DOHH2 (cell line): ENCODE results near the gene TCEA2.
A peak's percentile ranks its signal among the peaks of the same experiment; 100 is the strongest.

Experiments
- H3F3A ChIP-seq: fragments of 200-600 bp; sonication (generic), shearing (Covaris generic); 2 replicates; pipeline ENCODE4 v1.6.0; 2016; ENCODE audit warnings: antibody characterized with exemption, mild to moderate bottlenecking; ENCODE audit not compliant: control insufficient read depth, insufficient read depth
- H3K27ac ChIP-seq: fragments of 200-600 bp; sonication (generic); 2 replicates; pipeline ENCODE4 v1.5.1; 2014; ENCODE audit warnings: low read depth, mild to moderate bottlenecking, low read length, moderate library complexity
- H3K27me3 ChIP-seq: fragments of 200-600 bp; sonication (generic); 2 replicates; pipeline ENCODE4 v1.6.1; 2014; ENCODE audit warnings: mild to moderate bottlenecking, low read length, mixed read lengths; ENCODE audit not compliant: control insufficient read depth
- H3K36me3 ChIP-seq: fragments of 200-600 bp; sonication (generic); 2 replicates; pipeline ENCODE4 v1.6.1; 2014; ENCODE audit warnings: mild to moderate bottlenecking, low read length, moderate library complexity, mixed read lengths; ENCODE audit not compliant: control insufficient read depth
- H3K4me1 ChIP-seq: fragments of 200-600 bp; sonication (generic); 2 replicates; pipeline ENCODE4 v1.6.1; 2014; ENCODE audit warnings: mild to moderate bottlenecking, low read length, mixed read lengths; ENCODE audit not compliant: control insufficient read depth
- H3K4me2 ChIP-seq: fragments of 200-600 bp; sonication (generic); 2 replicates; pipeline ENCODE4 v1.6.0; 2014; ENCODE audit warnings: mild to moderate bottlenecking, low read length, moderate library complexity
- H3K4me3 ChIP-seq: fragments of 200-600 bp; sonication (generic); 2 replicates; pipeline ENCODE4 v1.5.1; 2014; ENCODE audit warnings: mild to moderate bottlenecking, low read length, mixed read lengths
- H3K79me2 ChIP-seq: fragments of 200-600 bp; sonication (generic); 2 replicates; pipeline ENCODE4 v1.6.1; 2014; ENCODE audit warnings: mild to moderate bottlenecking, low read length, mixed read lengths; ENCODE audit not compliant: control insufficient read depth
- H3K9me2 ChIP-seq: fragments of 200-600 bp; sonication (generic); replicated peaks from 2 replicates; pipeline ENCODE4 v1.6.1; 2014; ENCODE audit warnings: mild to moderate bottlenecking, low read length, mixed read lengths; ENCODE audit not compliant: control insufficient read depth
- H3K9me3 ChIP-seq: fragments of 200-600 bp; sonication (generic); 2 replicates; pipeline ENCODE4 v1.6.1; 2014; ENCODE audit warnings: antibody characterized with exemption, low read length, mixed read lengths; ENCODE audit not compliant: control insufficient read depth, insufficient read depth
- H4K20me1 ChIP-seq: fragments of 200-600 bp; sonication (generic); 2 replicates; pipeline ENCODE4 v1.6.0; 2014; ENCODE audit warnings: low read depth, mild to moderate bottlenecking, antibody characterized with exemption, low read length, moderate library complexity; ENCODE audit not compliant: control insufficient read depth, insufficient read depth
- CTCF ChIP-seq: fragments of 200-600 bp; sonication (generic); IDR thresholded peaks from one replicate; pipeline ENCODE4 v1.5.1; 2014; ENCODE audit warnings: antibody characterized with exemption, mild to moderate bottlenecking, low read depth, low read length; ENCODE audit not compliant: poor library complexity, severe bottlenecking
- EZH2phosphoT487 ChIP-seq: fragments of 200-600 bp; sonication (generic); IDR thresholded peaks from 2 replicates; pipeline ENCODE4 v1.6.1; 2017; ENCODE audit warnings: borderline replicate concordance, mild to moderate bottlenecking, antibody characterized with exemption, low read length, moderate library complexity, mixed read lengths

Gene TCEA2

GRCh38 chr20:64069209-64069613 lies 6.2 kb downstream of the TCEA2 start:
- TF ChIP-seq EZH2phosphoT487, result no peak
- TF ChIP-seq CTCF, result no peak
- H3F3A ChIP-seq, result 0 out of 2 replicates have a peak, but pooled peaks cover 2% of the 10 kb centered on the region
- H3K27ac ChIP-seq, result no peak overlapping the region
- no peaks in the 10 kb centered on the region for H3K9me2 ChIP-seq
- no peaks in the 10 kb centered on the region for H4K20me1 ChIP-seq
- H3K4me2 ChIP-seq, result no peak overlapping the region
- H3K9me3 ChIP-seq, result no peaks in the 10 kb centered on the region
- no peaks in the 10 kb centered on the region for H3K27me3 ChIP-seq
- peaks cover 3% of the 10 kb centered on the region for H3K79me2 ChIP-seq
- H3K4me1 ChIP-seq, result peaks cover 66% of the 10 kb centered on the region
- H3K36me3 ChIP-seq, result peaks cover 27% of the 10 kb centered on the region
- no peak overlapping the region for H3K4me3 ChIP-seq

- Histone ChIP-seq H4K20me1 (no peaks in the 10 kb centered on the region), H3K79me2 (no peaks in the 10 kb centered on the region), H3K27ac (no peak overlapping the region), H3K4me1 (peaks cover 61% of the 10 kb centered on the region), H3K4me2 (no peak overlapping the region), H3K27me3 (no peaks in the 10 kb centered on the region), H3F3A (0 out of 2 replicates have a peak, but pooled peaks cover 2% of the 10 kb centered on the region), H3K9me2 (no peaks in the 10 kb centered on the region), H3K36me3 (peaks cover 31% of the 10 kb centered on the region), H3K4me3 (no peak overlapping the region), H3K9me3 (no peaks in the 10 kb centered on the region)
- TF ChIP-seq CTCF, result peak; percentile 91
- no peak for TF ChIP-seq EZH2phosphoT487
Observed at GRCh38 chr20:64069614-64070243, 6.7 kb downstream of the TCEA2 start.

GRCh38 chr20:64070244-64070993 lies 7.4 kb downstream of the TCEA2 start:
- H4K20me1 ChIP-seq, result no peaks in the 10 kb centered on the region
- H3F3A ChIP-seq, result 0 out of 2 replicates have a peak, but pooled peaks cover 2% of the 10 kb centered on the region
- H3K4me2 ChIP-seq, result peak overlapping the region; percentile 50; the same call in 1 of the 2 replicates
- H3K27me3 ChIP-seq, result no peaks in the 10 kb centered on the region
- TF ChIP-seq EZH2phosphoT487, result no peak
- H3K4me1 ChIP-seq, result peaks cover 54% of the 10 kb centered on the region
- H3K9me2 ChIP-seq, result no peaks in the 10 kb centered on the region
- H3K79me2 ChIP-seq, result no peaks in the 10 kb centered on the region
- H3K27ac ChIP-seq, result peak overlapping the region; percentile 70; the same call in 1 of the 2 replicates
- H3K4me3 ChIP-seq, result no peak overlapping the region
- peaks cover 37% of the 10 kb centered on the region for H3K36me3 ChIP-seq
- H3K9me3 ChIP-seq, result no peaks in the 10 kb centered on the region
